C4-2B (cell line): ENCODE measurements around the gene MVD.

ENCODE experiments used
- H3K27ac ChIP-seq: fragments of 450-650 bp; 2 replicates; pipeline ENCODE4 v1.5.1; 2017
- ZFX ChIP-seq: fragments of 450-650 bp; IDR thresholded peaks from 2 replicates; pipeline ENCODE4 v1.6.1; 2017
- TF ChIP-seq, protein P1 (sequence below): fragments of 450-650 bp; conservative IDR thresholded peaks from 2 replicates; pipeline ENCODE4 v1.5.1; 2017; ENCODE audit warnings: mild to moderate bottlenecking

MVD gene

DNA sequence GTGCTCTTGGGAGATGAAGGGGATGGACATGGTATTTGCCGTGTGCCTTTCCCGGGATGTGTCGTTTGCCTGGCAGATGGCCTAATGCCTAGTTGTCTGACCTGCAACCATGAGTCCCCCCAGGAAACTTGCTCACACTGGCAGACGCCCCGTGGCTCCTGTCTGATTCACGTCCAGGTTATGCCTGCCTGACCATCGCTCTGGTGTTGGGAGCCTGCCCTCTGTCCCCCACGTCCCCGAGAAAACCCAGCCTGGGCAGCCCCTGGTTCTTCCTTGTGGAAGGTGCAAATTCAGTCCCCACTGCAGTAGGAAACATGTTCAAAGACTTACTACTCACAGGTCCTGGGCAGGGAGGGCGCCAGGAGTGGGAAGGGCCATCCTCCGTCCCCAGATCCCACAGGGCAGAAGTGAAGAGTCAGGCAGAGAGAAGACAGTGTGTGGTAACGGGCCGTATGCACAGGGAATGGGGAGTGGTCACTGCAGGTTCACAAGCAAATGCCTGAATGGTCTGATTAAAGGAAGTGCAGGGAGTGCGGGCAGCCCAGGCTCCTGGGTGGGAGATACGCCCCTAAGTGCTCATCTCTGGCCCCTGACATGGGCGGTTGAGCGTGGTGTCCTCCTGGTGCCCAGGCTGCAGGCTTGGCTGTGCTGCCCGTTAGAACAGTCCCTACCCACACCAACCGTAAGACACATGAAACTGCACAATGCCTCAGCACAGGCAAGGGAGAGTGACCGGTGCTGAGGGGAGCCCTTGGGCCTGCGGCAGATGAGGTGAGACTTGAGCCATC, 27.6 kb upstream of the MVD start:
- TF ChIP-seq ZFX: no peak
- TF ChIP-seq, protein P1, sequence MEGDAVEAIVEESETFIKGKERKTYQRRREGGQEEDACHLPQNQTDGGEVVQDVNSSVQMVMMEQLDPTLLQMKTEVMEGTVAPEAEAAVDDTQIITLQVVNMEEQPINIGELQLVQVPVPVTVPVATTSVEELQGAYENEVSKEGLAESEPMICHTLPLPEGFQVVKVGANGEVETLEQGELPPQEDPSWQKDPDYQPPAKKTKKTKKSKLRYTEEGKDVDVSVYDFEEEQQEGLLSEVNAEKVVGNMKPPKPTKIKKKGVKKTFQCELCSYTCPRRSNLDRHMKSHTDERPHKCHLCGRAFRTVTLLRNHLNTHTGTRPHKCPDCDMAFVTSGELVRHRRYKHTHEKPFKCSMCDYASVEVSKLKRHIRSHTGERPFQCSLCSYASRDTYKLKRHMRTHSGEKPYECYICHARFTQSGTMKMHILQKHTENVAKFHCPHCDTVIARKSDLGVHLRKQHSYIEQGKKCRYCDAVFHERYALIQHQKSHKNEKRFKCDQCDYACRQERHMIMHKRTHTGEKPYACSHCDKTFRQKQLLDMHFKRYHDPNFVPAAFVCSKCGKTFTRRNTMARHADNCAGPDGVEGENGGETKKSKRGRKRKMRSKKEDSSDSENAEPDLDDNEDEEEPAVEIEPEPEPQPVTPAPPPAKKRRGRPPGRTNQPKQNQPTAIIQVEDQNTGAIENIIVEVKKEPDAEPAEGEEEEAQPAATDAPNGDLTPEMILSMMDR: no peak
- no peak overlapping the region for H3K27ac ChIP-seq

GRCh38 chr16:88688013-88688778, 25.3 kb upstream of the MVD start:
- H3K27ac ChIP-seq: peak overlapping the region; percentile 46
- TF ChIP-seq ZFX: no peak

- TF ChIP-seq, protein P1: no peak
- TF ChIP-seq ZFX: no peak
- peak overlapping the region; percentile 46 for H3K27ac ChIP-seq
Observed at GRCh38 chr16:88687676-88688012, 24.8 kb upstream of the MVD start.

DNA sequence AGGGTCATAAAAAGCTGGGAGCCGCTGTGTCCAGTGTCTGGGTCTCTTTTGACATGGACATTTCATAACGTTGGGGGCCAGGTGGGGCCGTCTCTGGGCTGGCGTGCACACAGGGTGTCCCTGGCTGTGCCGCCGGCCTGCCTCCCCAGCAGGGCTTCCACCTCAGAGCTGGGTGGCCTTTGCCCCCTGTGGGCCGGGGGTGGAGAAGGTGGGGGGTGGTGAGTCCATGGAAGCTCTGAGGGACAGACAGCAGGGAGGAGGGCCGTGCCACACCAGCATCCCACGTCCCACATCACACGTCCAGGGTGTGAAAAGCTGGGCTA, 24.3 kb upstream of the MVD start:
- TF ChIP-seq, protein P1: no peak
- no peak for TF ChIP-seq ZFX
- peak overlapping the region; percentile 46 for H3K27ac ChIP-seq

GRCh38 chr16:88686439-88687253, 23.8 kb upstream of the MVD start, which contains the start of gene SNAI3:
SNAI3 (minus strand) TSS chr16:88686507; CDS start chr16:88686406, 101 bp downstream.
- TF ChIP-seq, protein P1: no peak
- no peak for TF ChIP-seq ZFX
- H3K27ac ChIP-seq: peak within 1 kb of the TSS; percentile 46

DNA sequence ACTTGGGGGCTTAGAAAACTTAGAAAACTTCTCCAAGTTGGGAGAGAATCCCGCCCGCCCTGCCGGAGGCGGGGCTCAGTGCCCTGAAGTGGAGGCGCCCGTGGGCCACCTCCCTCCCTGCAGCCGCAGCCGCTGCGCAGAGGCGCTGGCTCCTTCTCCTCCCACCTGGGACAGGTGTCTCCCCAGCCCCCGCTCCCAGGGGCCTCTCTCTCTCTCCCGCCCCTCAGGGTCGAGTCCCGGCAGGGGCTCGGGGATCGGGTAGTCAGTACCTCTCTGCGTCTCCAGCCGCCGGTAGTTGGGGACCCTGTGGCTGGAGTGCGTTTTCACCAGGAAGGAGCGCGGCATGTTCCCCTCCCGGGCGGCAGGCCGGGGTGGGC, 23.2 kb upstream of the MVD start:
- H3K27ac ChIP-seq: peak overlapping the region; percentile 46
- no peak for TF ChIP-seq ZFX
- TF ChIP-seq, protein P1: no peak

- H3K27ac ChIP-seq: peak overlapping the region; percentile 46; the same call in 1 of the 2 replicates
- TF ChIP-seq, protein P1: no peak; the same call in 1 of the 2 replicates
- no peak for TF ChIP-seq ZFX
Observed at GRCh38 chr16:88685156-88686061, 22.5 kb upstream of the MVD start.
